GM12878 (cell line): ENCODE measurements around the gene MCOLN3.

Experiments
- ATF3 ChIP-seq: IDR thresholded peaks from 2 replicates; pipeline ENCODE4 v1.6.1; 2011; ENCODE audit warnings: low read depth, mild to moderate bottlenecking, low read length, moderate library complexity, borderline replicate concordance; ENCODE audit errors: extremely low read depth
- EZH2 ChIP-seq: IDR thresholded peaks from 2 replicates; pipeline ENCODE4 v1.6.1; 2012; ENCODE audit warnings: low read depth, mild to moderate bottlenecking, control low read depth, inconsistent platforms, low read length, borderline replicate concordance; ENCODE audit not compliant: control insufficient read depth
- MAX ChIP-seq: IDR thresholded peaks from 2 replicates; pipeline ENCODE4 v1.6.1; 2012; ENCODE audit warnings: low read depth, low read length, improper control_type of control experiment

- TF ChIP-seq MAX (no peak), ATF3 (no peak), EZH2 (no peak)
Measured at GRCh38 chr1:84985365-84985764, 62.9 kb downstream of the MCOLN3 start.
